Kidney (tissue), 14 donors: Measurements from ENCODE around the gene PAFAH1B2. TPM values are rescaled to one million over a fixed set of nuclear protein-coding genes. Genes with fewer than 3 reads are reported as not detected.

Source experiments
- DNase-seq, 5 donors: peaks; one replicate each; pipeline ENCODE4 v3.0.0-alpha.2; 2013 to 2020
- FAIRE-seq: peaks from 2 replicates; lab custom pipeline; 2012; peaks lifted over from hg19 to GRCh38; lab: Jason Lieb, UNC
- H3K27ac ChIP-seq, 2 donors: one replicate each; pipeline ENCODE4 v1.7.0; 2013; ENCODE audit warnings: low read depth in 2 of 2, low read length in 2 of 2, inconsistent platforms in 1 of 2
- H3K27me3 ChIP-seq: one replicate; pipeline ENCODE4 v1.7.1; 2013; ENCODE audit warnings: low read length, inconsistent platforms; ENCODE audit not compliant: control insufficient read depth, insufficient read depth
- H3K36me3 ChIP-seq, 3 donors: one replicate each; pipeline versions ENCODE4 v1.7.0 to v1.7.1; 2013; ENCODE audit warnings: low read length in 3 of 3, control low read depth in 1 of 3, inconsistent platforms in 1 of 3; ENCODE audit not compliant: insufficient read depth in 3 of 3, control insufficient read depth in 2 of 3
- H3K4me1 ChIP-seq, 3 donors: one replicate each; pipeline versions ENCODE4 v1.7.0 to v1.7.1; 2013; ENCODE audit warnings: low read length in 3 of 3, inconsistent platforms in 1 of 3, low read depth in 1 of 3; ENCODE audit not compliant: control insufficient read depth in 2 of 3, insufficient read depth in 2 of 3
- H3K4me3 ChIP-seq, 3 donors: one replicate each; pipeline versions ENCODE4 v1.7.0 to v1.8.1; 2013; ENCODE audit warnings: low read length in 3 of 3, control low read depth in 1 of 3, inconsistent platforms in 1 of 3
- H3K9ac ChIP-seq, 3 donors: one replicate each; pipeline versions ENCODE4 v1.7.0 to v1.7.1; 2013; ENCODE audit warnings: low read length in 3 of 3, control low read depth in 1 of 3, inconsistent platforms in 1 of 3
- H3K9me3 ChIP-seq, 3 donors: one replicate each; pipeline versions ENCODE4 v1.7.0 to v1.7.1; 2013; ENCODE audit warnings: low read length in 3 of 3, control low read depth in 1 of 3, inconsistent platforms in 1 of 3; ENCODE audit not compliant: control insufficient read depth in 2 of 3, insufficient read depth in 1 of 3
- intact Hi-C: fragments of 100-400 bp; cut with DNase I; formaldehyde crosslinking; loops from one replicate; pipeline ENCODE4 v1.11.1; 2022
- polyA plus RNA-seq: library from polyadenylated mRNA; stranded (reverse); fragments of 350-450 nt; fragmentation: Illumina TruSeq; extraction: RNeasy Lipid Tissue Mini Kit (QIAGEN cat#74804); gene quantifications from one replicate; pipeline ENCODE4 v1.2.3, GENCODE V29; 2014; ENCODE audit warnings: low read depth, low replicate concordance; ENCODE audit not compliant: insufficient read depth
- total RNA-seq: library from RNA; stranded (reverse); fragmentation: NEBNext Ultra II Directional; extraction: Animal tissue kit (Norgen Biotek cat#: 25700); gene quantifications from one replicate; pipeline ENCODE4 v1.2.1, GENCODE V29; 2021
- TF ChIP-seq, protein P1 (sequence below): IDR thresholded peaks from 3 replicates; pipeline ENCODE4 v1.5.1; 2012; ENCODE audit warnings: mild to moderate bottlenecking, moderate library complexity, borderline replicate concordance; ENCODE audit not compliant: insufficient read depth; ENCODE audit errors: extremely low read depth
- donor health status: control.
- donor health status: control.
- donor health status: control.
- donor health status: control.
- donor health status: control.
- donor health status: DM: yes; HTN: yes; CAD: no.
- donor health status: Normal renal cell carcinoma (clear cell type).

Gene PAFAH1B2
- total and polyA plus RNA-seq, 2 donors from 2014 or later = 29.4 to 90.2 TPM

DNA sequence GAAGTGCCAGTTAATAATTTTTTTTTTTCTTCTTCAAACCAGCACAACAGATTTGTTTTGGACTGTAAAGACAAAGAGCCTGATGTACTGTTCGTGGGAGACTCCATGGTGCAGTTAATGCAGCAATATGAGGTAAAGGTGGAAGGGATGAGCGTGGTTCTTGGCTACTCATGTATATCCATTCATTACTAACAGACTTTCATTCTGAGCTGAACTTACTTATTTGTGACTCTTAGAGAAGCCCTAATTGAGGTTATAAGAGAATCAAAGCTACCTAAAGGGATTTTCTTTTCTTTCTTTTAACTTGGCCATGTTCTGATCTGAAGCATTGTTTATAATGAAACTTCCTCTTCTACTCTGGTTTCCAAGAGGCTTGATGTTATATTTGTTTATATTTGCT, 15.8 kb downstream of the PAFAH1B2 start:
- H3K36me3 ChIP-seq = peaks cover 9 to 28% (median 14%) of the 10 kb centered on the region in 3 donors
- no peak overlapping the region for H3K9ac ChIP-seq
- no peak overlapping the region for H3K27ac ChIP-seq
- TF ChIP-seq, protein P1, sequence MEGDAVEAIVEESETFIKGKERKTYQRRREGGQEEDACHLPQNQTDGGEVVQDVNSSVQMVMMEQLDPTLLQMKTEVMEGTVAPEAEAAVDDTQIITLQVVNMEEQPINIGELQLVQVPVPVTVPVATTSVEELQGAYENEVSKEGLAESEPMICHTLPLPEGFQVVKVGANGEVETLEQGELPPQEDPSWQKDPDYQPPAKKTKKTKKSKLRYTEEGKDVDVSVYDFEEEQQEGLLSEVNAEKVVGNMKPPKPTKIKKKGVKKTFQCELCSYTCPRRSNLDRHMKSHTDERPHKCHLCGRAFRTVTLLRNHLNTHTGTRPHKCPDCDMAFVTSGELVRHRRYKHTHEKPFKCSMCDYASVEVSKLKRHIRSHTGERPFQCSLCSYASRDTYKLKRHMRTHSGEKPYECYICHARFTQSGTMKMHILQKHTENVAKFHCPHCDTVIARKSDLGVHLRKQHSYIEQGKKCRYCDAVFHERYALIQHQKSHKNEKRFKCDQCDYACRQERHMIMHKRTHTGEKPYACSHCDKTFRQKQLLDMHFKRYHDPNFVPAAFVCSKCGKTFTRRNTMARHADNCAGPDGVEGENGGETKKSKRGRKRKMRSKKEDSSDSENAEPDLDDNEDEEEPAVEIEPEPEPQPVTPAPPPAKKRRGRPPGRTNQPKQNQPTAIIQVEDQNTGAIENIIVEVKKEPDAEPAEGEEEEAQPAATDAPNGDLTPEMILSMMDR = no peak
- FAIRE-seq (no peak), DNase-seq (no peak)
- intact Hi-C loops = no loop called here
- no peaks in the 10 kb centered on the region for H3K4me1 ChIP-seq
- H3K4me3 ChIP-seq = no peak overlapping the region
- H3K9me3 ChIP-seq = no peaks in the 10 kb centered on the region
- no peaks in the 10 kb centered on the region for H3K27me3 ChIP-seq

DNA sequence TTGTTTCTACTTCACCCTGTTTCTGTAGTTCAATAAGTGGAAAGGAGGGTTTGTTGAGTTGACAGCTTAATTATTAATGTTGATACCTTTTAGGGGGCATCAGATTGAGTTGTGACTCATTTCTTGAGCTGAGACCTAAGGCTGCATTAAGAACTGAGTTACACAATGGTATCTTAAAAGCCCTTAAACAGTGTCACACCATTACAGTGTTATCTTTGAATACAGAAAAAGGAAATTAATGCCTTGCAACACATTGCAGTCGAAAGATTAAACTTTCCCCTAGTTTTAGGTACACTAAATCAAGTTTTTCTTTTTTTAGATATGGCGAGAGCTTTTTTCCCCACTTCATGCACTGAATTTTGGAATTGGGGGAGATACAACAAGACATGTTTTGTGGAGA, 16.7 kb downstream of the PAFAH1B2 start:
- Histone ChIP-seq H3K4me1 (no peaks in the 10 kb centered on the region), H3K4me3 (no peak overlapping the region), H3K27ac (no peak overlapping the region), H3K36me3 (peaks cover 9 to 36% (median 17%) of the 10 kb centered on the region in 3 donors), H3K27me3 (no peaks in the 10 kb centered on the region), H3K9ac (no peak overlapping the region), H3K9me3 (no peaks in the 10 kb centered on the region)
- TF ChIP-seq, protein P1 = no peak
- no peak for DNase-seq
- no peak for FAIRE-seq
- intact Hi-C loops = no loop called here

DNA sequence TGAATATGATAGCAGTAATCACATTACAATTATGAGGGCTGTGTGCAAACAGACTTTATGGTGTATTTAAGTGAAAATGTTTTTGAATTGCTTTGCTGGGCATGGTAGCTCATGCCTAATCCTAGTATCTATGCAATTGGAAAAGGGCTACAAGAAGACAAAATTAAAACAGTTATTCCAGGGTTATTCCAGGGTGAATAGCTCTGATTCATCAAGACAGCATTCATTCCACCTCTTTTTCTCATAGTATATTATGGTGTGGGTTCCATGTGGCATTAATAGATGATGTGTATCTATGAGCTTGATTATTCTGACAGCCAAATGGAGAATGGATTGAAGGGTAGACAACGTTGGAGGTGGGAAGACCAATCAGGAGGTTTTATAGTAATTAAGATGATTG, 22.4 kb downstream of the PAFAH1B2 start:
- TF ChIP-seq, protein P1 = no peak
- Histone ChIP-seq H3K27me3 (no peaks in the 10 kb centered on the region), H3K9me3 (no peaks in the 10 kb centered on the region), H3K27ac (no peak overlapping the region), H3K36me3 (peaks cover 3 to 43% (median 29%) of the 10 kb centered on the region in 3 donors), H3K9ac (no peak overlapping the region), H3K4me1 (peaks cover under 1 to 4% (median under 1%) of the 10 kb centered on the region in 3 donors), H3K4me3 (no peak overlapping the region)
- intact Hi-C loops = no loop called here
- DNase-seq (no peak), FAIRE-seq (no peak)

DNA sequence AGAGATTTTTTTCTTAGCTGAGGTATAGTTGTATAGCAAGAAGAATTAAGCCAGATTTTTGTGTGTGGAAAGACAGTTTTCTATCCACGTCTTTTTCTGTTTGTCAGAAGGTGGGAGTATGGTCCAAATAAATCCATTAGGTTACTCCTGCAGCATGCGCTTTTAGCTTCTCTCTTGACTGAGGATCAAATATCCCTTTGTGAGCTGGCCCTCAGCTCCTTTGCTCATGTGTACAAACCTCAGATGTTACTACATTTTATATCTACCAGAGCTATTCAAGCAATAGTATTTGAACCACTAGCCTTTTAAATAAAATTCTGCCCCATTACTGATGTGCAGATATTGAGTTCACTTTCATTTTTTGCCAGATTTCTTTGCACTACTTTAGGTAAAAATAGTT, 25.6 kb downstream of the PAFAH1B2 start:
- Histone ChIP-seq H3K27me3 (no peaks in the 10 kb centered on the region), H3K27ac (no peak overlapping the region), H3K4me1 (peaks cover 8 to 9% (median 8%) of the 10 kb centered on the region in 3 donors), H3K36me3 (peaks cover 0 to 25% (median 20%) of the 10 kb centered on the region in 3 donors), H3K9me3 (no peaks in the 10 kb centered on the region), H3K4me3 (no peak overlapping the region), H3K9ac (no peak overlapping the region)
- FAIRE-seq (no peak), DNase-seq (peak in 4 of 5 donors; percentile 28 to 74 (median 51))
- intact Hi-C loops = no loop called here
- TF ChIP-seq, protein P1 = no peak
